Limb (tissue), 2 donors: ENCODE measurements around the gene ICAM5.
A peak's percentile ranks its signal among the peaks of the same experiment; 100 is the strongest.
"Not testable (repeated sequence)": the region's sequence is repeated elsewhere in the genome, so short reads cannot be mapped to it uniquely, and the experiment has no call there.

Source experiments
- DNase-seq, 2 donors: peaks; one replicate each; pipeline ENCODE4 v3.0.0-alpha.2; 2016; ENCODE audit errors: extremely low spot score in 2 of 2

ICAM5 gene

DNA sequence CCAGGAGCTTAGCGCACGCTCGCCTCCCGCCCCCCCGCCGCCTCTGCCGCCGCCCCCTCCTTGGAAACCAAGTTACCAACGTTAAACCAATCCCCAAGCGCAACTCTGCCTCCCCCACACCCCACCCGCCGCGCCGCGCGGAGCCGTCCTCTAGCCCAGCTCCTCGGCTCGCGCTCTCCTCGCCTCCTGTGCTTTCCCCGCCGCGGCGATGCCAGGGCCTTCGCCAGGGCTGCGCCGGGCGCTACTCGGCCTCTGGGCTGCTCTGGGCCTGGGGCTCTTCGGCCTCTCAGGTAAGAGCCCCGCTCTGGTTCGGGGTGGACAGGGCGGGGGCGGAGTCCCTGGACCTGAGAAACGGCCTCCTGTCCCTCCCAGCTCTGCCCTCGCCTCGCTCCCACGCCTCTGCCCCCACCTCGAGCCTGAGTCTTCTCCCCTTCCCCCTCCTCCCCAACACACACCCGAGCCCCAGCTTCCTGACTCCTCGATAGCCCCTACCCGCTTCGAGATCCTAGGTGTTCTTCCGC lies at the start of gene ICAM5:
Gene ICAM5, plus strand, starts transcription at position 117 of the 521 bp plus-strand sequence. Its CDS starts 92 bp downstream, at position 209.
- no peak for DNase-seq

- DNase-seq, result not testable (repeated sequence)
Measured at GRCh38 chr19:10241826-10242449, 47.8 kb upstream of the ICAM5 start.

- no peak for DNase-seq
Measured at GRCh38 chr19:10243606-10244005, 46.1 kb upstream of the ICAM5 start.

DNA sequence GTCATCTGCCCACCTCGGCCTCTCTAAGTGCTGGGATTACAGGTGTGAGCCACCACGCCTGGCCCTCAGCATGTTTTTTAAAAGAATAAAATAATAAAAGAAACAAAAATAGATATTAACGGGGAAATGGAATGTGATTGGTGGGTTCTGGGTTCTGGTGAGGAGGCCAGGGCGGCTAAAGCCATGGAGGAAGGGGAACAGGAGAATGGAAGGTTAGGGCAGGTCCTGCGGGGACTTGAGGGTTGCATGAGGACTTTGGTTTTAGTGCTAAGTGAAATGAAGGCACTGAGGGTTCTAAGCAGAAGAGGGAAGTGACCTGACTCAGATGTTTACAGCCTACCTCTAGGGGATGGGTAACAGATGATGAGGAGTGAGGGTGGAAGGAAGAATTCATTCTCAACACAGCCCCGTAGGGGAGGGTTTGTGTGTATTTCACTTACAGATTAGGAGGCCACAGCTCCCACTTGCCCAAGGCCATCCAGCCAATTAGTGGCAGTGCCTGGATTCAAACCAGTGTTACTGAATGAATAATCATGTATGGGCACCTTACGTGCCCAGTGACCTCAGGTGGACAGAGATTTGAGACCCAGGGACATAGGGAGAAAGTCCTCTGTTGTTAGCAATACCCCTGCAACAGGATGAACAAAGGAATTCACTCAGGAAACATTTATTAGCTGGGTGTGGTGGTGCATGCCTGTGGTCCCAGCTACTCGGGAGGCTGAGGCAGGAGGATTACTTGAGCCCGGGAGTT lies 44.4 kb upstream of the ICAM5 start:
- no peak for DNase-seq

DNA sequence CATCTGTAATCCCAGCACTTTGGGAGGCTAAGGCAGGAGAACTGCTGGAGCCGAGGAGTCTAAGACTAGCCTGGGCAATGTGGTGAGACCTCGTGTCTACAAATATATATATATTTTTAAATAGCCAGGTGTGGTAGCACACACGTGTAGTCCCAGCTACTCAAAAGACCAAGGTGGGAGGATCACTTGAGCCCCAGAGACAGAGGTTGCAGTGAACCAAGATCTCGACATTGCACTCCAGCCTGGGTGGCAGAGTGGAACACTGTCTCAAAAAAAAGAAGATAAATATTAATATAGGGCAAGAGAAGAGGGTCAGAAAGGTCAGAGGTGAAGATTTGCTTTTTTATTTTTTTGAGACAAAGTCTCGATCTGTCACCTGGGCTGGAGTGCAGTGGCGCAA lies 43.2 kb upstream of the ICAM5 start:
- DNase-seq, result no peak

GRCh38 chr19:10251792-10252694 lies 37.7 kb upstream of the ICAM5 start, which contains the start of gene MRPL4:
Gene MRPL4 (plus strand): TSS chr19:10252214. CDS start chr19:10252254, 40 bp downstream.
- DNase-seq, result peak; percentile 96 to 100

DNA sequence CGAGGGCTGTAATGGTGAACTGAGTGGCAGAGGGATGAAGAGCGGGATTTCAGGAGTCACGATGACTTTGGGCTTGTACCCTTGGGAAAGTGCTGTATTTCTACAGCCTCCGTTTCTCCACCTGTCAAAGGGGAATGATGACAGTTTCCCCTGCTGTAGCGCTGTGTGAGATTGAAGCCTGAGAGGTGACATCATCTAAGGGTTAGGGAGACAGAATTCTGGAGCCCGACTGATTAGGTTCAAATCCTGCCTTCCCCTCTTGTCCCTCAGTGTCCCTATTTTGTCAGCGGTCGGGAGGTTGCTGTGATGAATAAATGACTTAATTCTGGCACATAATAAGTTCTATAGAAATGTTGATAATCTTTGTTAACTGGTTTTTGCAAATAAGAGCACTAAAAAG lies 37.0 kb upstream of the ICAM5 start:
- DNase-seq, result no peak

DNA sequence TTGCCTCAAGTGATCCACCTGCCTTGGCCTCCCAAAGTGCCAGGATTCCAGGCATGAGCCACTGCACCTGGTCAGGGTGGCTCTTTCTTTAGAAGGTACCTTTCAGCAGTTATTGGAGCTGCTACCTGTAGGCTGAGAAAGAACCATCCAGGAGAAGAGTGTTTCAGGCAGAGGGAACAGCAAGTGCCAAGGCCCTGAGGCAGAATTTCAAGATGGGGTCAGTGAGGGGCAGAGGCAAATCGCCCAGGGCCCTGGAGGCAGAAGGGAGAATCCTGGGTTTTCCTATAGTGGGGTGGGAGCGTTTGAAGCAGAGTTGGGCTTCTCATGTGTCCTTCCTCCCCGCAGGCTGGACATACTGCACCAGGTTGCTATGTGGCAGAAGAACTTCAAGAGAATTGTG lies 35.5 kb upstream of the ICAM5 start:
- no peak for DNase-seq

DNA sequence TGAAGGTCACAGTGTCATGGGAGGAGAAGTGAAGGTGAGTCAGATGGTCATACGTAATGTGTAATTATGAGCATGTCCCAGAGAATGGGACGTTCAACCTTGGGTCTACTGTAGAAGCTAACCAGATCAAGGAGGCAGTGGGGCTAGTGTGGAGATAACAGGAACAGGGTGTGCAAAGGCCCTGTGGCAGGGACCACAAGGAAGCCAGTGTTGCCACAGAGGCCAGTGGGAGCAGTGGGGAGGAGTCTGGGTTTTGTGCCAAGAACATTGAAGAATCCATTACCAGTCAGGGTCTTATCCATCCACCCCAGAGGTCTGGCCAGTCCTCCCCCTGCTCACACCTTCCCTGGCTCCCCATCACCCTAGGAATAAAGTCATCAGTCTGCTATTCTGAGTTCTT lies 34.4 kb upstream of the ICAM5 start:
- DNase-seq, result no peak

GRCh38 chr19:10256551-10256950 lies 33.2 kb upstream of the ICAM5 start:
- no peak for DNase-seq

DNA sequence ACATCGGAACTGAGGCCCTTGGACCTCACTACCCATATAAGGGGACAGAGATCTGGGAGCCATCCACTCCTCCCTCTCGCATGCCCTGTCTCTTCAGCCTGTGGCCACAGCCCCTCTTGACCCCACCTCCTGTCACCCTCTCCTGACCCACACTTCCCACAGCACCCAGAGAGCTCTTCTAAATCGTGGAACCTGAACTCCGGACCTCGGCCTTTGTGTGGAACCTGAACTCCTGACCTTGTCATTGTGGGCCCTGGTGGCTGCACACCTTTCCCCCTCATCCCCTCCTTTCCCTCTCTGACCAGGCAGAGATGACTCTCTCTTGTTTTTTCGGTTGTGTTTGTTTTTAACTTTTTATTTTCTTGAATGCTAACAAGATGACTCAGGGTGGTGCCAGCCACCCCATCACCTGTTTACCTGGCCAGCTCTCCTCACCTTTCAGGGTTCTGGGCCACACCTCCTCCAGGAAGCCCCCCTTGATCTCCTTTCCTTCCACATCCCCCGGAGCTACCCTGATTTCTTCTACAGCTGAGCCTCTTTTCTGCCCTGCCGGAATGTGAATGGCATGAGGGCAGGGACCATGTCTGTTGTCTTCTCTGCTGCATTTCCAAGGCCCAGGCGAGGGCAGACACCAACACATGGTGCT lies 32.7 kb upstream of the ICAM5 start:
- DNase-seq, result no peak

DNA sequence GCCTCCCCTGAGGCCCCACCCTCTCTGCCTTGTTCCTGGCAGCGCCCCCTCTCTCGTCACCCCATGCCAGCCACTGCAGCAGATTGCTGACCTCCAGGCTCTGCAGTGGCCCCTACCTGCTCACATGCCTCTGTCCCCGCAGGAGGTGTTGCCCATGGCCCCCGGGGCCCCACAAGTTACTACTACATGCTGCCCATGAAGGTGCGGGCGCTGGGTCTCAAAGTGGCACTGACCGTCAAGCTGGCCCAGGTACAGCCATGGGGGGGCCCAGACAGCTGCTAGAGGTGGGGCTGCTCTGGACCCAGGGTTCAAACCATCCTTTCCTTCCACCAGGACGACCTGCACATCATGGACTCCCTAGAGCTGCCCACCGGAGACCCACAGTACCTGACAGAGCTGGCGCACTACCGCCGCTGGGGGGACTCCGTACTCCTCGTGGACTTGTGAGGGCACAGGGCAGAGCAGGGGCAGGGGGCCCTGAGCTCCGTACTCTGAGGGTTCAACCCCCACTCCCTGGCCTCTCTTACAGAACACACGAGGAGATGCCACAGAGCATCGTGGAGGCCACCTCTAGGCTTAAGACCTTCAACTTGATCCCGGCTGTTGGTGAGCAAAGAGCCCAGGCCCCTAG lies 31.6 kb upstream of the ICAM5 start:
- no peak for DNase-seq

DNA sequence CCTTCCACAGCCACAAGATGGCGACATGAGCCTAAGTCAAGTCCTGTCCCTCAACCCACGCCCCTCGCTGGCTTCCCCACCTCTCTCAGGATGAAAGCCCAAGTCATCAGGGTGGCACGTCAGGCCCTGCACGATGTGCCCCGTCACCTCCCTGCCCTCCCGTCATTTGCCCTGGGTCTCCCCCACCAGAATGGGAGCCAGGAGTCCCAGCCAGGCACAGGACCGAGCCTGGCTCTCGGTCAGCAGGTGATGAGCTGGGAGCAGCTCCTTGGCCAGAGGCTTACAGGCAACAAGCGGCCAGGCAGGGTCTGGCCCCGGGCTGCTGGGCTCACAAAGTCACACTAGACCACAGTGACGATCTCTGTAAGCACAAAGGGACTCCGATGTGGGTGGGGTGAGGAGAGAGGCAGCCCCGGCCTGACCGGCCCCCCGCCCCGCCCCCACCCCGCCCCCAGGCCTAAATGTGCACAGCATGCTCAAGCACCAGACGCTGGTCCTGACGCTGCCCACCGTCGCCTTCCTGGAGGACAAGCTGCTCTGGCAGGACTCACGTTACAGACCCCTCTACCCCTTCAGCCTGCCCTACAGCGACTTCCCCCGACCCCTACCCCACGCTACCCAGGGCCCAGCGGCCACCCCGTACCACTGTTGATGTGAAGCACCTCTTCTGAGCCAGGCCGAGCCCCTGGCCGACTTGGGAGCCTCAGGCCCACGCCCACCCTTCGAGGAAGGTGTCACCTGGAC lies 30.4 kb upstream of the ICAM5 start:
- DNase-seq, result peak; percentile 75 to 86

- DNase-seq, result no peak
Measured at GRCh38 chr19:10260141-10260584, 29.6 kb upstream of the ICAM5 start.

GRCh38 chr19:10262771-10263170 lies 27.0 kb upstream of the ICAM5 start:
- DNase-seq, result no peak

- DNase-seq, result no peak
Measured at GRCh38 chr19:10266706-10267105, 23.0 kb upstream of the ICAM5 start.

- no peak for DNase-seq
Measured at GRCh38 chr19:10268071-10268470, 21.7 kb upstream of the ICAM5 start.

DNA sequence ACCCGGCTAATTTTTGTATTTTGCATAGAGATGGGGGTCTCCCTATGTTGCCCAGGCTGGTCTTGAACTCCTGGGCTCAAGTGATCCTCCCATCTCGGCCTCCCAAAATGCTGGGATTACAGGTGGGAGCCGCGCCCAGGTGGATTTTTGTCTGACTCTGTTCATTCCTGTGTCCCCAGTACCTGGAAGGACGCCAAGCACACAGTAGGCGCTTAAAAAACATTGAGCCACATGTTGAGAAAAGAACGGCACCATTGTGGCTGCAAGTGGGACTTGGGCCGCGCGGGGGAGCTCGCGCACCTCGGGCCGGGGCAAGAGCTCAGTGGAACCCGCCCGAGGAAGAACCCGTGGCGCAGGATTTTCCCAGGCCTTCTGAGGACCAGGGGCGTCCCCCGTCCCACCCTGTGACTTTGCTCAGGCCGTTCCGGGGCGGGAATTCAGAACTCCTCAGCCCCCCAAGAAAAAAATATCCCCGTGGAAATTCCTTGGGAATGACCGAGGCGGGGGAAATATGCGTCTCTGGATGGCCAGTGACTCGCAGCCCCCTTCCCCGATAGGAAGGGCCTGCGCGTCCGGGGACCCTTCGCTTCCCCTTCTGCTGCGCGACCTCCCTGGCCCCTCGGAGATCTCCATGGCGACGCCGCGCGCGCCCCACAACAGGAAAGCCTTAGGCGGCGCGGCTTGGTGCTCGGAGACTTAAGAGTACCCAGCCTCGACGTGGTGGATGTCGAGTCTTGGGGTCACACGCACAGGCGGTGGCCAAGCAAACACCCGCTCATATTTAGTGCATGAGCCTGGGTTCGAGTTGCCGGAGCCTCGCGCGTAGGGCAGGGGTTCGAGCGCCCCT lies 20.2 kb upstream of the ICAM5 start:
- peak; percentile 58 to 89 for DNase-seq

- DNase-seq, result peak in 1 of 2 donors; percentile 42
Measured at GRCh38 chr19:10270180-10270615, 19.6 kb upstream of the ICAM5 start.
